Peyer's patch (tissue), 4 donors: Measurements from ENCODE around the gene MRPS16.

Experiments used
- POLR2A ChIP-seq, 2 donors: fragments of 450-650 bp; IDR thresholded peaks; one replicate each; pipeline ENCODE4 v1.5.1; 2017; ENCODE audit warnings: antibody characterized with exemption in 2 of 2, mild to moderate bottlenecking in 2 of 2, moderate library complexity in 2 of 2
- TF ChIP-seq, protein P1 (sequence below), 6 experiments: fragments of 450-650 bp in 4 of 6; fragments of 200-600 bp in 2 of 6; sonication (generic) in 1 of 6; IDR thresholded peaks; one replicate each; pipeline ENCODE4 v1.5.1; 2017 to 2019; ENCODE audit warnings: antibody characterized with exemption in 6 of 6, mild to moderate bottlenecking in 3 of 6, moderate library complexity in 1 of 6

DNA sequence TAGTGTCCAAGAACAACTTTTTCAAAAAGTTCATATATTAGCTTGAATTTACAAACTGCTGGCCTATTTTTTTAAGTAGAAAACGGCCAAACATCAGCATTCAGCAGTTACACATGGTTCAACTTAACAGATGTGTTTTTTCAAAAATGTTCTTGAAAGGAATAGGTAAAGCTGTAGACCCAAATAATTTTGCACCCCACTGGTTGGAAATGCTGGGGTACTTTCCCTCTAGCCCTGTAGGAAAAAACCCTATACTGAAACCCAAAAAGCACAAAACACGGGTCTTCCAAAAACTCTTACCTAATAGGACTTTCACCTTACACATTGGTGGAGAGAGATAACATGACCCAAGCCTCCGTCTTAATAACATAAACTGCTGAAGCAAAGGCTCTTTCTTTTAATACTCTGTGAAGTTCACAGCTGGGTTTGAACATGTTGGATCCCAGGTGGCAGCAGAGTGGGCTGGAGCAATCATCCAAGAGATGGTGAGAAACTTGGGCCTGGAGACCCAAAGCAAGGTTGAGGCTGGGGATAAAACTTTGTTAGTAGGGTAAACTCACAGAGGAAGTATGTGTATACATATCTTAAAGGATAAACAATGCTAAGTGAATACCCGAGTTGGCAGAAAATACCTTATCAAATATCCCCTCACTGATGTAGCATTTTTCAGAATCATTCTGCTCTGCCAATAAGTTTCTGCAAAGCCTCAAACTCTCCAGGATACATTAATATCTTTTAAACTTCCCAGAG is 4.8 kb downstream of the MRPS16 start:
- TF ChIP-seq, protein P1, sequence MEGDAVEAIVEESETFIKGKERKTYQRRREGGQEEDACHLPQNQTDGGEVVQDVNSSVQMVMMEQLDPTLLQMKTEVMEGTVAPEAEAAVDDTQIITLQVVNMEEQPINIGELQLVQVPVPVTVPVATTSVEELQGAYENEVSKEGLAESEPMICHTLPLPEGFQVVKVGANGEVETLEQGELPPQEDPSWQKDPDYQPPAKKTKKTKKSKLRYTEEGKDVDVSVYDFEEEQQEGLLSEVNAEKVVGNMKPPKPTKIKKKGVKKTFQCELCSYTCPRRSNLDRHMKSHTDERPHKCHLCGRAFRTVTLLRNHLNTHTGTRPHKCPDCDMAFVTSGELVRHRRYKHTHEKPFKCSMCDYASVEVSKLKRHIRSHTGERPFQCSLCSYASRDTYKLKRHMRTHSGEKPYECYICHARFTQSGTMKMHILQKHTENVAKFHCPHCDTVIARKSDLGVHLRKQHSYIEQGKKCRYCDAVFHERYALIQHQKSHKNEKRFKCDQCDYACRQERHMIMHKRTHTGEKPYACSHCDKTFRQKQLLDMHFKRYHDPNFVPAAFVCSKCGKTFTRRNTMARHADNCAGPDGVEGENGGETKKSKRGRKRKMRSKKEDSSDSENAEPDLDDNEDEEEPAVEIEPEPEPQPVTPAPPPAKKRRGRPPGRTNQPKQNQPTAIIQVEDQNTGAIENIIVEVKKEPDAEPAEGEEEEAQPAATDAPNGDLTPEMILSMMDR (IDR thresholded peaks at IDR 0.05), result no peak
- no peak for TF ChIP-seq POLR2A (IDR thresholded peaks at IDR 0.05)
